ENCODE data around the gene ITGA2B. TPM values are rescaled to one million over a fixed set of nuclear protein-coding genes. Genes with fewer than 3 reads are reported as not detected.
"Not testable (repeated sequence)": the region's sequence is repeated elsewhere in the genome, so short reads cannot be mapped to it uniquely, and the experiment has no call there.

Gene ITGA2B
- total RNA-seq, 6 donors from 2014 or later, result 3.0 to 18.1 (median 7.5) TPM

DNA sequence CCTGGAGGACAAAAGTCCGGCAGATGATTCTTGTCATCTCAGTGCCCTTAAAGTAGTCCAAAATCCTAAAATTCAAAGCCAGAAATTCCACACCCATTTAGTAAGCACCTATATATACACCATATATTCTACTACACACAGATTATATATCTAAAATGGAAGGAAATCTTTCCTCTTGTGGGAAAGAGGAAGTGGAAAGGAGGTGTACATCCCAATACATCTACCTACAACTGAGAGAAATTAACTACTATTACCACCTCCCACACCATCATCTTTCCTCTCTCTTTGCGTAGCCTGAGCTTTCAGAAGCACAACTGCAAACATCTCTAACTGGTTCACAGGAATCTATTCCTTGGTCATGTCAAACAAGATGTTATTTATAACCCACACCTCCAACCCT is 5.4 kb upstream of the ITGA2B start:
- no peak overlapping the region for H3K27ac ChIP-seq
- ATAC-seq (ENCODE audit: low FRiP score in 2 of 2), result no peak
- H3K4me1 ChIP-seq, result no peaks in the 10 kb centered on the region
- no peak for DNase-seq
- no peaks in the 10 kb centered on the region for H3K9me3 ChIP-seq
- H3K4me3 ChIP-seq, result no peak overlapping the region
- no peaks in the 10 kb centered on the region for H3K27me3 ChIP-seq
- 90 to 91% methylated on average over 2 of the region's 2 CpGs for WGBS, 2 donors
- TF ChIP-seq POLR2AphosphoS5 (IDR thresholded peaks at IDR 0.05) (no peak), EP300 (IDR thresholded peaks at IDR 0.05) (no peak), POLR2A (IDR thresholded peaks at IDR 0.05) (no peak)
- TF ChIP-seq, protein P1, sequence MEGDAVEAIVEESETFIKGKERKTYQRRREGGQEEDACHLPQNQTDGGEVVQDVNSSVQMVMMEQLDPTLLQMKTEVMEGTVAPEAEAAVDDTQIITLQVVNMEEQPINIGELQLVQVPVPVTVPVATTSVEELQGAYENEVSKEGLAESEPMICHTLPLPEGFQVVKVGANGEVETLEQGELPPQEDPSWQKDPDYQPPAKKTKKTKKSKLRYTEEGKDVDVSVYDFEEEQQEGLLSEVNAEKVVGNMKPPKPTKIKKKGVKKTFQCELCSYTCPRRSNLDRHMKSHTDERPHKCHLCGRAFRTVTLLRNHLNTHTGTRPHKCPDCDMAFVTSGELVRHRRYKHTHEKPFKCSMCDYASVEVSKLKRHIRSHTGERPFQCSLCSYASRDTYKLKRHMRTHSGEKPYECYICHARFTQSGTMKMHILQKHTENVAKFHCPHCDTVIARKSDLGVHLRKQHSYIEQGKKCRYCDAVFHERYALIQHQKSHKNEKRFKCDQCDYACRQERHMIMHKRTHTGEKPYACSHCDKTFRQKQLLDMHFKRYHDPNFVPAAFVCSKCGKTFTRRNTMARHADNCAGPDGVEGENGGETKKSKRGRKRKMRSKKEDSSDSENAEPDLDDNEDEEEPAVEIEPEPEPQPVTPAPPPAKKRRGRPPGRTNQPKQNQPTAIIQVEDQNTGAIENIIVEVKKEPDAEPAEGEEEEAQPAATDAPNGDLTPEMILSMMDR (IDR thresholded peaks at IDR 0.05), result no peak
- peaks cover 9 to 32% (median 21%) of the 10 kb centered on the region in 4 donors for H3K36me3 ChIP-seq

DNA sequence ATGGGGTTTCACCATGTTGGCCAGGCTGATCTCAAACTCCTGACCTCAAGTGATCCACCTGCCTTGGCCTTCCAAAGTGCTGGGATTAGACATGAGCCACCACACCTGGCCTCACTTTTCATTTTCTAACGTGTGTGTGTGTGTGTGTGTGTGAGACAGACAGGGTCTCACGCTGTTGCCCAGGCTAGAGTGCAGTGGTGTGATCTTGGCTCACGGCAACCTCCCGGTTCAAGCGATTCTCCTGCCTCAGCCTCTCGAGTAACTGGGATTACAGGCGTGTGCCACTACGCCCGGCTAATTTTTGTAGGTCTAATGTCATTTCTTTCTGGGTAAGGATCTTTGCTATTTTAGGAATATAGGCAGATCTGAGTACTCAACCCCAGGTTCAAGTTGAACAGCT is 4.7 kb upstream of the ITGA2B start:
- not testable (repeated sequence) for H3K27me3 ChIP-seq; H3K4me3 ChIP-seq; H3K9me3 ChIP-seq; ATAC-seq (ENCODE audit: low FRiP score in 2 of 2); H3K27ac ChIP-seq; H3K4me1 ChIP-seq; DNase-seq
- H3K36me3 ChIP-seq, result peaks cover 3 to 25% (median 14%) of the 10 kb centered on the region in 4 donors
- WGBS, 2 donors, result 97 to 98% methylated on average over 7 to 9 of the region's 9 CpGs

DNA sequence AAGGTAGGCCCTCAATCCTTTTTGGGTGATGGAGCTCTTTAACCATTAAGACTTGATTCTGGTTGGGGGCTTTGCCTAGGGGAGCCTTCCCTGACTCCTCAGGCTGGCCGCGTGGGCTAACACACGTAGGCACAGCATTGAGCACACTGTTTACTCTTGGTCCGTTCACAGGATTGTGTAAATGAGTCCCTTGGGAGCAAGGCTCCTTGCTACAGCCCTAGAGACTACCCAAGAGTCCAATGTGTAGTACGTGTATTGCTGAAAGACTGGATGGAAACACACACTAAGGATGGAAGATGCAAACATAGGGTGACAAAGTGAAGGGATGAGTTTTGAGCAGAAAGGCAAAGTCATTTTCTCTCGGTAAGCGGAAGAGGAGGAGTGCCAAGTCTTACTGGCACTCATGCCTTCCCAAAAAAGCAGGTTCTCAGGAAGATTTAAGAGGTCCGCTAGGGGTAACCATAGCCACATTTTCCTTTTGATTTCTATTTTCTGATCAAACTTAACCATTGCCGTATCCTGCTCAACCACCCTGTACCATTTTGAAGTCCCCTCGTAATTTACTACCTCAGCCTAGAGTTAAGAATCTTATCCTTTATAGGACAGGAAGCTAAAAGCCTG is 911 bp upstream of the ITGA2B start:
- Histone ChIP-seq H3K4me1 (peaks cover 8 to 10% (median 9%) of the 10 kb centered on the region in 4 donors), H3K27ac (no peak overlapping the region), H3K36me3 (no peaks in the 10 kb centered on the region), H3K9me3 (no peaks in the 10 kb centered on the region), H3K4me3 (no peak overlapping the region), H3K27me3 (no peaks in the 10 kb centered on the region)
- DNase-seq (no peak), ATAC-seq (ENCODE audit: low FRiP score in 2 of 2) (no peak)
- WGBS, 2 donors, result 76 to 87% methylated on average over 10 of the region's 10 CpGs
- TF ChIP-seq EP300 (IDR thresholded peaks at IDR 0.05) (no peak), POLR2A (IDR thresholded peaks at IDR 0.05) (no peak)
- TF ChIP-seq, protein P1 (IDR thresholded peaks at IDR 0.05), result no peak

DNA sequence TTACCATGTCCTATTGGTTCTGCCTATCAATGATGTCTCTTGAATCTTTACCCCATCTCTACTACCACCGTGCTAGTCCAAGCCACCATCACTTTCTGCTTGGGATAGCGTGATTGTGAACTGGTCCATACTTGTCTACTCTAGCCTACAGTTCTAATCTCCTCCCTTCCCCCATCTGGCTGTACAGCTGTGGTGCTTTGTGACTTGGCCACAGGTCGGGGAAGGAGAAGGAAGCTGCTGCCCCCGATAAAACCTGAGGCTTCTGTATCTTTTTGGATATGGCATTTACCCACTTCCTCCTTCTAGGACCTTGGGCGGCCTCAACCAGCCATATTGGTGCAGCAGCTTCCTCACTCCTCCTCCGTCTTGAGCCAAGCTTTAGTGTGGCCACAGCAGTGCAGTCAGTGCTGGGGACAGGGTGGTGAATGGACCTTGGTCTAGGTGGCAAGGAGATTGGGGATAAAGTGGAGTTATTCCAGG is 314 bp upstream of the ITGA2B start:
- H3K4me3 ChIP-seq, result no peak overlapping the region
- TF ChIP-seq POLR2A (IDR thresholded peaks at IDR 0.05) (no peak), EP300 (IDR thresholded peaks at IDR 0.05) (no peak), POLR2AphosphoS5 (IDR thresholded peaks at IDR 0.05) (no peak)
- TF ChIP-seq, protein P1 (IDR thresholded peaks at IDR 0.05), result no peak
- H3K27me3 ChIP-seq, result peaks cover 0 to under 1% (median 0%) of the 10 kb centered on the region in 4 donors
- ATAC-seq (ENCODE audit: low FRiP score in 2 of 2) (no peak), DNase-seq (no peak)
- whole genome bisulfite sequencing, 2 donors, result 64 to 81% methylated on average over 6 of the region's 6 CpGs
- peaks cover 12 to 15% (median 15%) of the 10 kb centered on the region in 4 donors for H3K4me1 ChIP-seq
- no peaks in the 10 kb centered on the region for H3K9me3 ChIP-seq
- no peaks in the 10 kb centered on the region for H3K36me3 ChIP-seq
- H3K27ac ChIP-seq, result no peak overlapping the region

DNA sequence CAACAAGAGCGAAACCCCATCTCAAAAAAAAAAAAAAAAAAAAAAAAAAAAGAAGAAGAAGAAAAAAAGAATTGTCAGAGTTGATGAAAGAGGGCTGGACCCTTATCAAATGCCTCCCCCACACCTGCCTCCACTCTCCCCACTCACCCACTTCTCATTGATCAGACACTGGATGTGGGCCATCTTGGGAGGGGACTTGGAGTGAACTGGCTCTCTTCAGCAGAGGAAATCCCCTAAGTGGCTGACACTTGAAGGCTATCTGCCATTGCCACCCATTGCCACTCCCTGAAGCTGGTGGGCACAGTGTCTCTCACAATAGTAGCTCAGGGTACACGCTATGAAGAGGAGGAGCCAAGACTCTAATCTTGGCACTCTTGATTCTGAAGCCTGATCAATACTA is 1.6 kb downstream of the ITGA2B start:
- H3K4me3 ChIP-seq, result no peak overlapping the region
- peaks cover 16 to 22% (median 19%) of the 10 kb centered on the region in 4 donors for H3K4me1 ChIP-seq
- H3K9me3 ChIP-seq, result no peaks in the 10 kb centered on the region
- TF ChIP-seq POLR2AphosphoS5 (IDR thresholded peaks at IDR 0.05), result no peak
- no peak for TF ChIP-seq EP300 (IDR thresholded peaks at IDR 0.05)
- TF ChIP-seq, protein P1 (IDR thresholded peaks at IDR 0.05), result no peak
- no peak for TF ChIP-seq POLR2A (IDR thresholded peaks at IDR 0.05)
- no peak overlapping the region for H3K27ac ChIP-seq
- peaks cover 0 to 5% (median 2%) of the 10 kb centered on the region in 4 donors for H3K27me3 ChIP-seq
- 76 to 92% methylated on average over 1 to 2 of the region's 2 CpGs for WGBS, 2 donors
- ATAC-seq (ENCODE audit: low FRiP score in 2 of 2) (no peak), DNase-seq (no peak)
- H3K36me3 ChIP-seq, result no peaks in the 10 kb centered on the region

All from upper lobe of left lung (tissue), 6 donors.